GM18499 (cell line): ENCODE results near the gene MRTFA.
"Not testable (repeated sequence)": the region's sequence is repeated elsewhere in the genome, so short reads cannot be mapped to it uniquely, and the experiment has no call there.

Experiments used
- ATAC-seq: cut with Tn5 transposase; IDR thresholded peaks from one replicate; pipeline ENCODE4 v1.9.1; 2021; ENCODE audit warnings: moderate number of reproducible peaks; ENCODE audit not compliant: insufficient read depth, unreplicated experiment

MRTFA gene

GRCh38 chr22:40504285-40505249 is 132.0 kb downstream of the MRTFA start:
- no peak for ATAC-seq

GRCh38 chr22:40502919-40503318 is 133.6 kb downstream of the MRTFA start:
- ATAC-seq: no peak

- not testable (repeated sequence) for ATAC-seq
Observed at GRCh38 chr22:40500465-40500786, 136.1 kb downstream of the MRTFA start.

GRCh38 chr22:40499209-40499623 is 137.3 kb downstream of the MRTFA start:
- no peak for ATAC-seq

GRCh38 chr22:40498420-40499208 is 137.9 kb downstream of the MRTFA start:
- ATAC-seq: no peak

- ATAC-seq: no peak
Observed at GRCh38 chr22:40493441-40493840, 143.1 kb downstream of the MRTFA start.

- peak; percentile 77 for ATAC-seq
Observed at GRCh38 chr22:40491990-40492631, 144.4 kb downstream of the MRTFA start.

- no peak for ATAC-seq
Observed at GRCh38 chr22:40487663-40488249, 148.8 kb downstream of the MRTFA start.

- no peak for ATAC-seq
Observed at GRCh38 chr22:40486962-40487602, 149.4 kb downstream of the MRTFA start.

GRCh38 chr22:40485813-40486667 is 150.5 kb downstream of the MRTFA start:
- ATAC-seq: no peak

GRCh38 chr22:40484906-40485669 is 151.4 kb downstream of the MRTFA start:
- no peak for ATAC-seq

- ATAC-seq: no peak
Observed at GRCh38 chr22:40482886-40483285, 153.6 kb downstream of the MRTFA start.

- no peak for ATAC-seq
Observed at GRCh38 chr22:40482391-40482790, 154.1 kb downstream of the MRTFA start.

GRCh38 chr22:40480996-40481395 is 155.5 kb downstream of the MRTFA start:
- no peak for ATAC-seq

- ATAC-seq: no peak
Observed at GRCh38 chr22:40479887-40480538, 156.5 kb downstream of the MRTFA start.

GRCh38 chr22:40479126-40479800 is 157.3 kb downstream of the MRTFA start:
- ATAC-seq: no peak
